Measurements from ENCODE around the gene LAD1. TPM values are rescaled to one million over a fixed set of nuclear protein-coding genes. Genes with fewer than 3 reads are reported as not detected.

Gene LAD1
- polyA plus RNA-seq, 1 donor from 2014 or later = not detected

- Histone ChIP-seq H3K9me2 (ENCODE audit: insufficient read depth, low read length) (no peaks in the 10 kb centered on the region), H3K79me2 (replicated peaks; ENCODE audit: insufficient read depth, low read length) (no peaks in the 10 kb centered on the region), H3F3A (ENCODE audit: insufficient read depth, low read length, poor library complexity, severe bottlenecking) (no peaks in the 10 kb centered on the region), H3K4me3 (ENCODE audit: low read length) (no peak overlapping the region), H4K20me1 (ENCODE audit: insufficient read depth) (no peaks in the 10 kb centered on the region), H2AFZ (ENCODE audit: low read depth, low read length) (no peak overlapping the region), H3K27ac (ENCODE audit: low read length) (no peak overlapping the region), H3K9me3 (ENCODE audit: low read length) (no peaks in the 10 kb centered on the region), H3K27me3 (ENCODE audit: insufficient read depth, low read depth, low read length) (no peaks in the 10 kb centered on the region), H3K36me3 (ENCODE audit: insufficient read depth, low read length) (no peaks in the 10 kb centered on the region), H3K9ac (ENCODE audit: low read length) (no peak overlapping the region), H3K4me2 (ENCODE audit: low read length) (no peak overlapping the region)
- TF ChIP-seq EP300 (conservative IDR thresholded peaks at IDR 0.05; ENCODE audit: poor library complexity, severe bottlenecking) = no peak
- no peak for TF ChIP-seq CTCF (IDR thresholded peaks at IDR 0.05; ENCODE audit: poor library complexity, severe bottlenecking)
- no peak for TF ChIP-seq SMC3 (conservative IDR thresholded peaks at IDR 0.05; ENCODE audit: poor library complexity)
- TF ChIP-seq RAD21 (conservative IDR thresholded peaks at IDR 0.05) = no peak
- no peak for TF ChIP-seq POLR2AphosphoS5 (IDR thresholded peaks at IDR 0.05)
- no peak for TF ChIP-seq TAF1 (IDR thresholded peaks at IDR 0.05; ENCODE audit: low read depth)
- TF ChIP-seq MXI1 (conservative IDR thresholded peaks at IDR 0.05; ENCODE audit: poor library complexity, severe bottlenecking) = no peak
- no peak for TF ChIP-seq EZH2 (IDR thresholded peaks at IDR 0.05; ENCODE audit: borderline replicate concordance, insufficient read depth, low read length, poor library complexity, severe bottlenecking)
- TF ChIP-seq REST (IDR thresholded peaks at IDR 0.05; ENCODE audit: borderline replicate concordance) = no peak
Observed at GRCh38 chr1:201369209-201369608, 29.9 kb downstream of the LAD1 start.

- TF ChIP-seq CTCF (IDR thresholded peaks at IDR 0.05; ENCODE audit: poor library complexity, severe bottlenecking) = no peak
- no peak for TF ChIP-seq POLR2AphosphoS5 (IDR thresholded peaks at IDR 0.05)
- no peak for TF ChIP-seq TAF1 (IDR thresholded peaks at IDR 0.05; ENCODE audit: low read depth)
- no peak for TF ChIP-seq MXI1 (conservative IDR thresholded peaks at IDR 0.05; ENCODE audit: poor library complexity, severe bottlenecking)
- no peak for TF ChIP-seq REST (IDR thresholded peaks at IDR 0.05; ENCODE audit: borderline replicate concordance)
- TF ChIP-seq RAD21 (conservative IDR thresholded peaks at IDR 0.05) = no peak
- TF ChIP-seq EP300 (conservative IDR thresholded peaks at IDR 0.05; ENCODE audit: poor library complexity, severe bottlenecking) = no peak
- TF ChIP-seq SMC3 (conservative IDR thresholded peaks at IDR 0.05; ENCODE audit: poor library complexity) = no peak
- TF ChIP-seq EZH2 (IDR thresholded peaks at IDR 0.05; ENCODE audit: borderline replicate concordance, insufficient read depth, low read length, poor library complexity, severe bottlenecking) = no peak
- H3K9me2 ChIP-seq (ENCODE audit: insufficient read depth, low read length) = no peaks in the 10 kb centered on the region
- no peaks in the 10 kb centered on the region for H3K79me2 ChIP-seq (replicated peaks; ENCODE audit: insufficient read depth, low read length)
- H2AFZ ChIP-seq (ENCODE audit: low read depth, low read length) = no peak overlapping the region
- no peaks in the 10 kb centered on the region for H3K9me3 ChIP-seq (ENCODE audit: low read length)
- H3K27me3 ChIP-seq (ENCODE audit: insufficient read depth, low read depth, low read length) = no peaks in the 10 kb centered on the region
- no peak overlapping the region for H3K4me3 ChIP-seq (ENCODE audit: low read length)
- H3F3A ChIP-seq (ENCODE audit: insufficient read depth, low read length, poor library complexity, severe bottlenecking) = no peaks in the 10 kb centered on the region
- no peak overlapping the region for H3K9ac ChIP-seq (ENCODE audit: low read length)
- no peaks in the 10 kb centered on the region for H4K20me1 ChIP-seq (ENCODE audit: insufficient read depth)
- H3K36me3 ChIP-seq (ENCODE audit: insufficient read depth, low read length) = no peaks in the 10 kb centered on the region
- H3K27ac ChIP-seq (ENCODE audit: low read length) = no peak overlapping the region
- no peak overlapping the region for H3K4me2 ChIP-seq (ENCODE audit: low read length)
Observed at GRCh38 chr1:201366696-201367095, 32.4 kb downstream of the LAD1 start.

All from neural cell (in vitro differentiated cells).